WTC11 (cell line): ENCODE data around the gene ANTXR1. TPM values are rescaled to one million over a fixed set of nuclear protein-coding genes. Genes with fewer than 3 reads are reported as not detected.

Source experiments
- ATAC-seq: fragments of 200-7000 bp; cut with Tn5 transposase; 2 replicates; pipeline ENCODE4 v1.10.0; 2021; ENCODE audit warnings: mild to moderate bottlenecking, moderate library complexity
- CTCF ChIA-PET: fragments of 300-600 bp; sonication (Branson Sonifier 250); formaldehyde crosslinking; loops from one replicate; lab custom pipeline; 2021; ENCODE audit warnings: antibody characterized with exemption; lab: Charles Lee
- POLR2A ChIA-PET: fragments of 350-600 bp; sonication (Branson Sonifier 250); formaldehyde crosslinking; loops from one replicate; lab custom pipeline; 2021; ENCODE audit warnings: antibody characterized with exemption; lab: Charles Lee
- DNase-seq: peaks from one replicate; pipeline ENCODE4 v3.0.0; 2021; ENCODE audit warnings: low spot score
- H3K27ac Mint-ChIP-seq: 2 replicates; pipeline ENCODE4 v1.8.0; 2021; ENCODE audit warnings: mixed read lengths
- H3K27me3 Mint-ChIP-seq: 2 replicates; pipeline ENCODE4 v1.8.0; 2021; ENCODE audit warnings: low read depth, mild to moderate bottlenecking, moderate library complexity, mixed read lengths
- H3K36me3 Mint-ChIP-seq: 2 replicates; pipeline ENCODE4 v1.8.0; 2021; ENCODE audit warnings: mixed read lengths
- H3K4me1 Mint-ChIP-seq: 2 replicates; pipeline ENCODE4 v1.8.0; 2022; ENCODE audit warnings: mixed read lengths
- H3K4me3 Mint-ChIP-seq: 2 replicates; pipeline ENCODE4 v1.8.0; 2021; ENCODE audit warnings: mild to moderate bottlenecking, moderate library complexity, mixed read lengths
- H3K9me3 Mint-ChIP-seq: 2 replicates; pipeline ENCODE4 v1.8.0; 2021; ENCODE audit warnings: mixed read lengths
- ATF2 ChIP-seq: sonication (generic); formaldehyde crosslinking; IDR thresholded peaks from 2 replicates; pipeline ENCODE4 v1.8.1; 2022; ENCODE audit warnings: low read depth, missing genetic modification reagents, borderline replicate concordance
- CDX4 ChIP-seq: fragments of 250-450 bp; sonication (Bioruptor Pico); IDR thresholded peaks from 2 replicates; pipeline ENCODE4 v1.9.0; 2021; ENCODE audit warnings: moderate library complexity, mild to moderate bottlenecking, inconsistent platforms, borderline replicate concordance
- E2F4 ChIP-seq: sonication (generic); formaldehyde crosslinking; IDR thresholded peaks from 2 replicates; pipeline ENCODE4 v1.8.1; 2022; ENCODE audit warnings: low read depth, mild to moderate bottlenecking, moderate library complexity, missing genetic modification reagents, borderline replicate concordance
- FOXP4 ChIP-seq: sonication (generic); formaldehyde crosslinking; IDR thresholded peaks from 2 replicates; pipeline ENCODE4 v1.8.0; 2022; ENCODE audit warnings: mild to moderate bottlenecking, missing genetic modification reagents
- GRHL2 ChIP-seq: fragments of 250-450 bp; sonication (Bioruptor Pico); IDR thresholded peaks from 2 replicates; pipeline ENCODE4 v1.8.0; 2022; ENCODE audit warnings: mild to moderate bottlenecking, moderate library complexity; ENCODE audit not compliant: insufficient replicate concordance, severe bottlenecking
- JAZF1 ChIP-seq: fragments of 250-450 bp; sonication (Bioruptor Pico); IDR thresholded peaks from 2 replicates; pipeline ENCODE4 v1.9.0; 2021; ENCODE audit warnings: moderate library complexity, mild to moderate bottlenecking, inconsistent platforms
- MLX ChIP-seq: sonication (generic); formaldehyde crosslinking; IDR thresholded peaks from 2 replicates; pipeline ENCODE4 v1.8.1; 2023; ENCODE audit warnings: mild to moderate bottlenecking, missing genetic modification reagents, moderate library complexity
- MXD4 ChIP-seq: fragments of 250-450 bp; sonication (Bioruptor Pico); IDR thresholded peaks from 2 replicates; pipeline ENCODE4 v1.8.0; 2021; ENCODE audit warnings: mild to moderate bottlenecking, moderate library complexity, borderline replicate concordance
- RELA ChIP-seq: sonication (generic); formaldehyde crosslinking; IDR thresholded peaks from 2 replicates; pipeline ENCODE4 v1.8.1; 2022; ENCODE audit warnings: missing genetic modification reagents, mild to moderate bottlenecking, borderline replicate concordance
- SMAD3 ChIP-seq: sonication (generic); formaldehyde crosslinking; IDR thresholded peaks from 2 replicates; pipeline ENCODE4 v1.8.0; 2022; ENCODE audit warnings: missing genetic modification reagents, mild to moderate bottlenecking, borderline replicate concordance
- SOX15 ChIP-seq: fragments of 250-450 bp; sonication (Bioruptor Pico); IDR thresholded peaks from 2 replicates; pipeline ENCODE4 v1.9.0; 2021; ENCODE audit warnings: mild to moderate bottlenecking
- SP1 ChIP-seq: sonication (generic); formaldehyde crosslinking; conservative IDR thresholded peaks from 2 replicates; pipeline ENCODE4 v1.8.1; 2022; ENCODE audit warnings: missing genetic modification reagents
- TEAD1 ChIP-seq: sonication (generic); formaldehyde crosslinking; IDR thresholded peaks from 2 replicates; pipeline ENCODE4 v1.8.0; 2022; ENCODE audit warnings: mild to moderate bottlenecking, missing genetic modification reagents
- ZBTB43 ChIP-seq: sonication (generic); formaldehyde crosslinking; IDR thresholded peaks from 2 replicates; pipeline ENCODE4 v1.8.1; 2023; ENCODE audit warnings: mild to moderate bottlenecking, missing genetic modification reagents
- ZMAT4 ChIP-seq: fragments of 250-450 bp; sonication (Bioruptor Pico); IDR thresholded peaks from 2 replicates; pipeline ENCODE4 v1.9.0; 2021; ENCODE audit warnings: mild to moderate bottlenecking
- ZNF121 ChIP-seq: sonication (generic); formaldehyde crosslinking; IDR thresholded peaks from 2 replicates; pipeline ENCODE4 v1.8.0; 2023; ENCODE audit warnings: missing genetic modification reagents
- ZNF263 ChIP-seq: sonication (generic); formaldehyde crosslinking; IDR thresholded peaks from 2 replicates; pipeline ENCODE4 v1.8.1; 2022; ENCODE audit warnings: low read depth, mild to moderate bottlenecking, moderate library complexity, missing genetic modification reagents
- ZNF396 ChIP-seq: fragments of 250-450 bp; sonication (Bioruptor Pico); IDR thresholded peaks from 2 replicates; pipeline ENCODE4 v1.8.0; 2021; ENCODE audit warnings: mild to moderate bottlenecking, moderate library complexity, borderline replicate concordance
- ZNF423 ChIP-seq: fragments of 250-450 bp; sonication (Bioruptor Pico); IDR thresholded peaks from 2 replicates; pipeline ENCODE4 v2.1.2; 2022; ENCODE audit warnings: mild to moderate bottlenecking, moderate library complexity
- ZNF425 ChIP-seq: fragments of 250-450 bp; sonication (Bioruptor Pico); conservative IDR thresholded peaks from 2 replicates; pipeline ENCODE4 v1.9.0; 2021; ENCODE audit warnings: mild to moderate bottlenecking
- ZNF671 ChIP-seq: fragments of 250-450 bp; sonication (Bioruptor Pico); IDR thresholded peaks from 2 replicates; pipeline ENCODE4 v1.8.0; 2021; ENCODE audit warnings: mild to moderate bottlenecking
- ZSCAN18 ChIP-seq: fragments of 250-450 bp; sonication (Bioruptor Pico); IDR thresholded peaks from 2 replicates; pipeline ENCODE4 v2.1.2; 2022; ENCODE audit warnings: mild to moderate bottlenecking, moderate library complexity
- total RNA-seq: library from RNA; stranded (reverse); gene quantifications from 3 replicates; pipeline ENCODE4 v1.2.3, GENCODE V29; 2021

ANTXR1 gene
- total RNA-seq, 1 experiment from 2014 or later, result 30.0 TPM

- H3K27ac Mint-ChIP-seq, result no peak overlapping the region
- ChIA-PET POLR2A (no interaction called here), CTCF (no interaction called here)
- H3K4me3 Mint-ChIP-seq, result no peak overlapping the region
- ATAC-seq, result no peak
- no peak for DNase-seq
- H3K4me1 Mint-ChIP-seq, result peaks cover 15% of the 10 kb centered on the region
- H3K36me3 Mint-ChIP-seq, result peaks cover 12% of the 10 kb centered on the region; the same call in 1 of the 2 replicates
- no peaks in the 10 kb centered on the region for H3K9me3 Mint-ChIP-seq
- TF ChIP-seq MLX (no peak), ATF2 (CRISPR knock-in tag) (no peak), FOXP4 (CRISPR knock-in tag) (no peak), ZNF263 (CRISPR knock-in tag) (no peak), SMAD3 (CRISPR knock-in tag) (no peak), TEAD1 (no peak), SOX15 (no peak)
- TF ChIP-seq, all 79 proteins: peak for 0
- no peaks in the 10 kb centered on the region for H3K27me3 Mint-ChIP-seq
Measured at GRCh38 chr2:69156624-69157023, 143.6 kb downstream of the ANTXR1 start.

- Mint-ChIP-seq H3K4me3 (no peak overlapping the region), H3K4me1 (peaks cover 23% of the 10 kb centered on the region), H3K36me3 (peaks cover 8% of the 10 kb centered on the region; the same call in 1 of the 2 replicates), H3K27me3 (no peaks in the 10 kb centered on the region), H3K27ac (no peak overlapping the region), H3K9me3 (no peaks in the 10 kb centered on the region)
- ChIA-PET CTCF (no interaction called here), POLR2A (no interaction called here)
- no peak for DNase-seq
- ATAC-seq, result no peak
- TF ChIP-seq SP1 (no peak), ZSCAN18 (CRISPR knock-in tag) (no peak), GRHL2 (no peak), ZNF425 (CRISPR knock-in tag) (no peak), ZMAT4 (CRISPR knock-in tag) (no peak), RELA (CRISPR knock-in tag) (no peak), MXD4 (CRISPR knock-in tag) (no peak), FOXP4 (CRISPR knock-in tag) (no peak), ZNF121 (CRISPR knock-in tag) (no peak), ZNF671 (CRISPR knock-in tag) (no peak), JAZF1 (CRISPR knock-in tag) (no peak), ZBTB43 (no peak), CDX4 (CRISPR knock-in tag) (no peak), ZNF396 (CRISPR knock-in tag) (no peak), E2F4 (no peak), ZNF423 (CRISPR knock-in tag) (no peak)
Measured at GRCh38 chr2:69157441-69157840, 144.5 kb downstream of the ANTXR1 start.
